ENCODE measurements around the gene CDC73.

- TF ChIP-seq CTCF (IDR thresholded peaks at IDR 0.05; ENCODE audit: low read length) (no peak), EZH2 (optimal IDR thresholded peaks at IDR 0.05; ENCODE audit: low read depth, low read length) (no peak), EZH2phosphoT487 (IDR thresholded peaks at IDR 0.05; ENCODE audit: low read length) (no peak)
Observed at GRCh38 chr1:193109619-193110018, 12.2 kb upstream of the CDC73 start.

All from MM.1S (cell line).